ENCODE data around the gene IGFL4.
"Not testable (repeated sequence)": the region's sequence is repeated elsewhere in the genome, so short reads cannot be mapped to it uniquely, and the experiment has no call there.

IGFL4 gene

GRCh38 chr19:46040952-46041500 lies at the start of gene IGFL4:
TSS of gene IGFL4 (minus strand) at chr19:46041002. CDS start at chr19:46040962, 40 bp downstream.
- in situ Hi-C loops (cut with HindIII; ENCODE audit: low sequenced_read_pairs): no loop called here

GRCh38 chr19:46090444-46090843 lies 49.6 kb upstream of the IGFL4 start:
- in situ Hi-C loops (cut with HindIII; ENCODE audit: low sequenced_read_pairs): no loop called here

GRCh38 chr19:46089432-46089831 lies 48.6 kb upstream of the IGFL4 start:
- in situ Hi-C loops (cut with HindIII; ENCODE audit: low sequenced_read_pairs): no loop called here

- in situ Hi-C loops (cut with HindIII; ENCODE audit: low sequenced_read_pairs): no loop called here
Observed at GRCh38 chr19:46088101-46088500, 47.3 kb upstream of the IGFL4 start.

- in situ Hi-C loops (cut with HindIII; ENCODE audit: low sequenced_read_pairs): no loop called here
Observed at GRCh38 chr19:46085888-46086287, 45.1 kb upstream of the IGFL4 start.

GRCh38 chr19:46082728-46083050 lies 41.9 kb upstream of the IGFL4 start:
- in situ Hi-C loops (cut with HindIII; ENCODE audit: low sequenced_read_pairs): no loop called here

GRCh38 chr19:46081928-46082727 lies 41.3 kb upstream of the IGFL4 start:
- in situ Hi-C loops (cut with HindIII; ENCODE audit: low sequenced_read_pairs): no loop called here

- in situ Hi-C loops (cut with HindIII; ENCODE audit: low sequenced_read_pairs): no loop called here
Observed at GRCh38 chr19:46080561-46080960, 39.8 kb upstream of the IGFL4 start.

- in situ Hi-C loops (cut with HindIII; ENCODE audit: low sequenced_read_pairs): no loop called here
Observed at GRCh38 chr19:46079576-46079975, 38.8 kb upstream of the IGFL4 start.

GRCh38 chr19:46078573-46079332 lies 38.0 kb upstream of the IGFL4 start:
- in situ Hi-C loops (cut with HindIII; ENCODE audit: low sequenced_read_pairs): not testable (repeated sequence)

- in situ Hi-C loops (cut with HindIII; ENCODE audit: low sequenced_read_pairs): no loop called here
Observed at GRCh38 chr19:46077815-46078167, 37.0 kb upstream of the IGFL4 start.

- in situ Hi-C loops (cut with HindIII; ENCODE audit: low sequenced_read_pairs): no loop called here
Observed at GRCh38 chr19:46076951-46077814, 36.4 kb upstream of the IGFL4 start.

- in situ Hi-C loops (cut with HindIII; ENCODE audit: low sequenced_read_pairs): no loop called here
Observed at GRCh38 chr19:46076031-46076880, 35.5 kb upstream of the IGFL4 start.

GRCh38 chr19:46073268-46073922 lies 32.6 kb upstream of the IGFL4 start:
- in situ Hi-C loops (cut with HindIII; ENCODE audit: low sequenced_read_pairs): no loop called here

- in situ Hi-C loops (cut with HindIII; ENCODE audit: low sequenced_read_pairs): no loop called here
Observed at GRCh38 chr19:46069806-46070341, 29.1 kb upstream of the IGFL4 start.

GRCh38 chr19:46068345-46069258 lies 27.8 kb upstream of the IGFL4 start:
- in situ Hi-C loops (cut with HindIII; ENCODE audit: low sequenced_read_pairs): no loop called here

- in situ Hi-C loops (cut with HindIII; ENCODE audit: low sequenced_read_pairs): no loop called here
Observed at GRCh38 chr19:46067691-46068090, 26.9 kb upstream of the IGFL4 start.

GRCh38 chr19:46066471-46066870 lies 25.7 kb upstream of the IGFL4 start:
- in situ Hi-C loops (cut with HindIII; ENCODE audit: low sequenced_read_pairs): no loop called here
